Measurements from ENCODE around the gene GCGR. TPM values are rescaled to one million over a fixed set of nuclear protein-coding genes. Genes with fewer than 3 reads are reported as not detected.

Gene GCGR
- total and polyA plus RNA-seq, 2 donors (not counting 1 experiment from before 2014, with no cell fraction given): not detected

GRCh38 chr17:81842725-81843504 is 39.0 kb downstream of the GCGR start:
- DNase-seq (ENCODE audit: low read depth in 2 of 2): peak in 1 of 2 donors; percentile 55
- Histone ChIP-seq H3K36me3 (ENCODE audit: control insufficient read depth, insufficient read depth, low read length) (peaks cover 43% of the 10 kb centered on the region), H3K27me3 (ENCODE audit: control insufficient read depth, insufficient read depth, low read length) (no peaks in the 10 kb centered on the region), H3K4me3 (replicated peaks in 1 of 4; ENCODE audit: control extremely low read depth in 1 of 4, insufficient read depth in 1 of 4, low read depth in 3 of 4, low read length in 4 of 4) (no peak overlapping the region), H3K79me2 (ENCODE audit: control insufficient read depth, insufficient read depth, low read length) (no peaks in the 10 kb centered on the region), H4K20me1 (ENCODE audit: control insufficient read depth, extremely low read depth, insufficient read depth, low read length) (no peaks in the 10 kb centered on the region), H2AFZ (ENCODE audit: low read length) (no peak overlapping the region), H3K4me1 (ENCODE audit: control insufficient read depth, extremely low read depth, insufficient read depth, low read length) (no peaks in the 10 kb centered on the region), H3K4me2 (ENCODE audit: extremely low read depth, insufficient read depth, low read length) (no peak overlapping the region), H3K9me3 (ENCODE audit: control insufficient read depth, insufficient read depth, low read depth, low read length) (no peaks in the 10 kb centered on the region), H3K9ac (ENCODE audit: insufficient read depth, low read length) (no peak overlapping the region), H3K27ac (ENCODE audit: insufficient read depth, low read length) (peak overlapping the region; percentile 53)
- TF ChIP-seq EZH2 (IDR thresholded peaks at IDR 0.05; ENCODE audit: low read length, missing control alignments) (no peak), CTCF (conservative IDR thresholded peaks at IDR 0.05 in 1 of 2, IDR thresholded peaks at IDR 0.05 in 1 of 2; ENCODE audit: low read depth in 1 of 2, low read length in 2 of 2) (no peak)

- peaks cover 43% of the 10 kb centered on the region for H3K36me3 ChIP-seq (ENCODE audit: control insufficient read depth, insufficient read depth, low read length)
- no peak overlapping the region for H3K4me3 ChIP-seq (replicated peaks in 1 of 4; ENCODE audit: control extremely low read depth in 1 of 4, insufficient read depth in 1 of 4, low read depth in 3 of 4, low read length in 4 of 4)
- H3K4me2 ChIP-seq (ENCODE audit: extremely low read depth, insufficient read depth, low read length): no peak overlapping the region
- H3K27me3 ChIP-seq (ENCODE audit: control insufficient read depth, insufficient read depth, low read length): no peaks in the 10 kb centered on the region
- H3K27ac ChIP-seq (ENCODE audit: insufficient read depth, low read length): peak overlapping the region; percentile 53
- no peaks in the 10 kb centered on the region for H3K79me2 ChIP-seq (ENCODE audit: control insufficient read depth, insufficient read depth, low read length)
- H4K20me1 ChIP-seq (ENCODE audit: control insufficient read depth, extremely low read depth, insufficient read depth, low read length): no peaks in the 10 kb centered on the region
- TF ChIP-seq CTCF (conservative IDR thresholded peaks at IDR 0.05 in 1 of 2, IDR thresholded peaks at IDR 0.05 in 1 of 2; ENCODE audit: low read depth in 1 of 2, low read length in 2 of 2): no peak
- TF ChIP-seq EZH2 (IDR thresholded peaks at IDR 0.05; ENCODE audit: low read length, missing control alignments): no peak
- H3K4me1 ChIP-seq (ENCODE audit: control insufficient read depth, extremely low read depth, insufficient read depth, low read length): no peaks in the 10 kb centered on the region
- no peak for DNase-seq (ENCODE audit: low read depth in 2 of 2)
- H3K9ac ChIP-seq (ENCODE audit: insufficient read depth, low read length): no peak overlapping the region
- no peaks in the 10 kb centered on the region for H3K9me3 ChIP-seq (ENCODE audit: control insufficient read depth, insufficient read depth, low read depth, low read length)
- no peak overlapping the region for H2AFZ ChIP-seq (ENCODE audit: low read length)
Observed at GRCh38 chr17:81843713-81844326, 39.9 kb downstream of the GCGR start.

GRCh38 chr17:81844327-81844851 is 40.4 kb downstream of the GCGR start:
- no peaks in the 10 kb centered on the region for H3K4me1 ChIP-seq (ENCODE audit: control insufficient read depth, extremely low read depth, insufficient read depth, low read length)
- no peaks in the 10 kb centered on the region for H3K27me3 ChIP-seq (ENCODE audit: control insufficient read depth, insufficient read depth, low read length)
- no peak for DNase-seq (ENCODE audit: low read depth in 2 of 2)
- no peaks in the 10 kb centered on the region for H3K9me3 ChIP-seq (ENCODE audit: control insufficient read depth, insufficient read depth, low read depth, low read length)
- no peak overlapping the region for H2AFZ ChIP-seq (ENCODE audit: low read length)
- H3K9ac ChIP-seq (ENCODE audit: insufficient read depth, low read length): no peak overlapping the region
- H3K36me3 ChIP-seq (ENCODE audit: control insufficient read depth, insufficient read depth, low read length): peaks cover 45% of the 10 kb centered on the region
- no peak overlapping the region for H3K4me2 ChIP-seq (ENCODE audit: extremely low read depth, insufficient read depth, low read length)
- H3K27ac ChIP-seq (ENCODE audit: insufficient read depth, low read length): no peak overlapping the region
- H3K4me3 ChIP-seq (replicated peaks in 1 of 4; ENCODE audit: control extremely low read depth in 1 of 4, insufficient read depth in 1 of 4, low read depth in 3 of 4, low read length in 4 of 4): no peak overlapping the region
- H4K20me1 ChIP-seq (ENCODE audit: control insufficient read depth, extremely low read depth, insufficient read depth, low read length): no peaks in the 10 kb centered on the region
- TF ChIP-seq EZH2 (IDR thresholded peaks at IDR 0.05; ENCODE audit: low read length, missing control alignments): no peak
- no peak for TF ChIP-seq CTCF (conservative IDR thresholded peaks at IDR 0.05 in 1 of 2, IDR thresholded peaks at IDR 0.05 in 1 of 2; ENCODE audit: low read depth in 1 of 2, low read length in 2 of 2)
- H3K79me2 ChIP-seq (ENCODE audit: control insufficient read depth, insufficient read depth, low read length): no peaks in the 10 kb centered on the region
